GOT3 (cell line): ENCODE measurements around the gene SORCS2.

Source experiments
- DNase-seq: peaks from one replicate; lab custom pipeline; 2025; ENCODE audit warnings: mixed read lengths; lab: John Stamatoyannopoulos, UW

Gene SORCS2

GRCh38 chr4:7415927-7416686 lies 223.8 kb downstream of the SORCS2 start:
- no peak for DNase-seq

- no peak for DNase-seq
These were observed 224.6 kb downstream of the SORCS2 start for GRCh38 chr4:7416745-7417432.

DNA sequence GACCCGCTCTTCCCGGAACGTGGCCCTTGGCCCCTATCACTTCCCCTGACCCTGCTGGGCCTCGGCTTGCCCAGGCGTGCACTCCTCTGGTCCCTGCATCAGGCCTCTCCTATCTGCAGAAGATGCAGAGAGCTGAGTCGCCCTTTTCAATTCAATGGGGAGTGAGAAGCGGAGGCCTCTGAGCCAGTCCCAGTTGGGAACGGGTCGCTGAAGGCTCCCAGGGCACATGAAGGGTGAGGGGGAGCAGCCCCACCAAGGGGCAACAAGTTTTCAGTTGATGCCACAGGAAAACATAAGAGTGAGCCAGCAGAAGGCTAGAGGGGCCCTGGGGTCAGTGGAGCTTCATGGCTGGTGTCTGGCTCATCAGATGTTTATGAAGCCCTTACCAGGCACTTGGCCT lies 225.3 kb downstream of the SORCS2 start:
- no peak for DNase-seq

- DNase-seq, result no peak
These were observed 226.0 kb downstream of the SORCS2 start for GRCh38 chr4:7418131-7418943.

- DNase-seq, result no peak
These were observed 227.8 kb downstream of the SORCS2 start for GRCh38 chr4:7419961-7420660.

- DNase-seq, result no peak
These were observed 228.3 kb downstream of the SORCS2 start for GRCh38 chr4:7420661-7421040.

DNA sequence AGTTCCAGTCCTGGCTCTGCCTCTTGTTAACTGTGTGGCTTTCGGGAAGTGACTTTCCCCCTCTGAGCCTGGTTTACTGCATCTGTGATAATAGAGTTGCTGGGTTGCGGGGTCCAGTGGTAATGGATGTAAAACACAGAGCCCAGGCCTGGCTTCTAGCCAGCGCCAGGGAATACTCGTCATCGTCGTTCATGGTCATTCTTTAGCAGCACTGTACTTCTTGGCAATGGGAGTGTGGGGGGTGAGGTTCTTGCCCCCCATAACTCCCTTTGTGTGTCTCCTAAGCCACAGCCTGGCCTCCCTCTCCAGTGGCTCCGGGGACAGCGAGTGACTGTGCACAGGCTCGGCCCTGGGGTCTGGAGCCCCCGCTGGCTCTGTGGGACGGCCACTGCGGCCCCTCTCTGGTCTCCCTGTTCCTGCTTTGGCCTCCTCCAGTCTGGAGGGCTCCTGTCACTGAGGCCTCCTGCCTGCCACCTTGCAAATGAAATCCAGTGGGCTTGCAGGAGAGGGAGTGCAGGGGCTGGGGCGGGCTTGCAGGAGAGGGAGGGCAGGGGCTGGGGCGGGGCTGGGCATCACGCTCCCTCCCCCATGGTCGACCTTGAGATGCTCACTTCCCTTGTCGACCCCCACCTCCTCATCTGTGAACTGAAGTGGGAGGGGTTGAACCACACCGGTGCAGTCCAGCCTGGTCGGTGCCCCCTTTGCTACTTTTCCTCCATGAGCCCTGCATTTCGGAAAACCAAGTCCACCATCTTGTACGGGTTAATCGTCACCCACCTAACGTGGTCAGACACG lies 229.2 kb downstream of the SORCS2 start:
- DNase-seq, result no peak

GRCh38 chr4:7422151-7422897 lies 230.0 kb downstream of the SORCS2 start:
- no peak for DNase-seq

GRCh38 chr4:7422898-7423180 lies 230.5 kb downstream of the SORCS2 start:
- no peak for DNase-seq

DNA sequence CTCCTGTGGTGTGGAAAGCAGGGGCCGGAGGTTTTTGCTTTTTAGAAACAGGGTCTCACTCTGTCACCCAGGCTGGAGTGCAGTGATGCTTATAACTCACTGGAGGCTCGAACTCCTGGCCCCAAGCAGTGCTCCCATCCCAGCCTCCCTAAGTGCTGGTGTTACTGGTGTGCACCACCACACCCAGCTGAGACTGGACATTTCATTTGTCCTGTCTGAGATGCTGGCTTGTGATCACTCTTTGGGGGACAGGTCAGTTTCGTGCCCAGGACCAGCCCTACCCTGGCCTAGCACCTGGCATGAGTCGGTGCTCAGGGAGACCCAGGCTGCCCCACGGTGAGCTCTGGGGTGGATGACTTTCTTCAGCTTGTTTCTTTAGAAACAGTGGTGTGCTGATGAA lies 231.1 kb downstream of the SORCS2 start:
- DNase-seq, result no peak

GRCh38 chr4:7423801-7424552 lies 231.6 kb downstream of the SORCS2 start:
- no peak for DNase-seq

GRCh38 chr4:7424553-7425111 lies 232.3 kb downstream of the SORCS2 start:
- no peak for DNase-seq

- DNase-seq, result no peak
These were observed 232.8 kb downstream of the SORCS2 start for GRCh38 chr4:7425124-7425523.

- no peak for DNase-seq
These were observed 233.5 kb downstream of the SORCS2 start for GRCh38 chr4:7425591-7426468.

DNA sequence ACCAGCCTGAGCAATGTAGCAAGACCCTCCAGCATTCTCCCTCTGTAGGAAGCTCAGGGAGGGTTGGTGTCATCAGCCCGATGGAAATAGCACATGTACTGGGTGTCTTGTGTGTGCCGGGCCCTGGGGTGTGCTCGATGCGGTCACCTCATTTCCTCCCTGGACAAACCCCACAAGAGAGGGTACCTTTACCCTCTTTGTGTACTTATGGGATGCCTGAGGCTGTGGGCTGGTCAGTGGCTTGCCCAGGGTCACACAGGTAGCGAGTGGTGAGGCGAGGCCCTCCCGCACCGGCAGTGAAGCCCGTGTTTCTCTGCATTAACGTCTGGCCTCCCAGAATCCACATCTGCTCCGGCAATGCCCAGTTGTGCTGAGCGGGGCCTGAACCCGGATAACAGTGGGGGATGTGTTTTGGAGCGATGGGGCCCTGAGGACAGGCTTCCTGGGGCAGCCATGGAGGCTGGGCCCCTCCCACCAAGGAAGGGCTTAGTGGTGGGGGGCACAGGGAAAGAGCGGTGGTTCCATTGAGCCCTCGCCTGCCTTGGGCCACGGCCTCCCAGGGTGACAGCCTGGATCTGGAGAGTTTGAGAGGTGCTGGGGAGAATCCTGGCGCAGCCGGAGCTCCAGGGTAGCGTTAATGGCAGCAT lies 234.3 kb downstream of the SORCS2 start:
- DNase-seq, result no peak

DNA sequence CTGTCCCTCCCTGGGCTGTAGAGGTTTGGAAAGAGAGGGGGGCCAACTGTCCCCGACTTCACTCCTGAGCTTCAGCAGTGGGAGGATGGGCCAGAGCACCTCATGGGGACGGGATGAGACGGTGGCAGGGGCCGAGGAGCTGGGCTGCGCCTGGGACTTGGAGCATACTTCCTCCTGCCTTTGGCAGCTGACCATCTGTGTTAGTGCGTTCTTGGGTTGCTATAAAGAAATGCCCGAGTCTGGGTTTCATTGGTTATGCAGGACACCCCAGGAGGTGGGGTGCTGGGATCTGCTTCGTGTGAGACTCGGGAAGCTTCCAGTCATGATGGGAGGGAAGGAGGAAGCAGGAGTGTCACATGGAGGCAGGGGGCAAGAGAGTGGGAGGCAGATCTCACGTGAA lies 235.0 kb downstream of the SORCS2 start:
- no peak for DNase-seq

DNA sequence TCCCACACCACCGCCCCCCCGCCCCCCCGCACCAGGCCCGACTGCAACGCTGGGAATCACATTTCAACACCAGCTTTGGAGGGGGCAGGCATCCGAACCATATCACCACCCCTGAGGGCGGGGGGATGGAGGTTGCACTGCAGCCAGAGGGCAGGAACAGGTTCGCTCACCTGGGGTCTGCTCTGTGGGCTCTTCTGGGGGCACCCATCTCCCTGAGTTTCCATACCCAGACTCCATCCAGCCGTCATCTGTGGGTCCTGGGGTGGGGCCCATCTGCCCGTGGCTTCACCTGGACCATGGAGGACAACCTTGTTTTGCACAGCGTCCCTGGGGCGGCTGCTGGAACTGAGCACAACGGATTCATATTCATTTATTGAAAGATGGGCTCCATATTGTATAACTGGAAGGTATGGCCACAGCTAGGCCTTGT lies 235.5 kb downstream of the SORCS2 start:
- no peak for DNase-seq
